ENCODE measurements around the gene BRSK2.
"Not testable (repeated sequence)": the region's sequence is repeated elsewhere in the genome, so short reads cannot be mapped to it uniquely, and the experiment has no call there.

DNA sequence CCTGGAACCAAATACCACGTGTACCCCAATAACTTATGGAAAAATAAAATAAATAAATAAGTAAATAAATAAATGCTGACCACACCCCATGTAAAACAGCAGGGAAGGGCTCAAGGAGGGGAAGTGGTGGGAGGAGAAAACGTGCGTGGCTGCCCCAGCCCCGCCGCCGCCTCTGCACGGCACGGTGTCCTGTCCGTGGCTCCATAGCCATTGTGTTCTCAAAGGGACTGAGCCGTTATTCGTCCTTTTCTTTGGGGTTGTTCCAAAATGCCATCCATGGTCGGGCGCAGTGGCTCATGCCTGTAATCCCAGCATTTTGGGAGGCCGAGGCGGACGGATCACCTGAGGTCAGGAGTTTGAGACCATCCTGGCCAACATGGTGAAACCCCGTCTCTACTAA is 30.8 kb upstream of the BRSK2 start:
- not testable (repeated sequence) for TF ChIP-seq EZH2 (IDR thresholded peaks at IDR 0.05; ENCODE audit: low read length, unreplicated experiment)
- TF ChIP-seq, protein P1, sequence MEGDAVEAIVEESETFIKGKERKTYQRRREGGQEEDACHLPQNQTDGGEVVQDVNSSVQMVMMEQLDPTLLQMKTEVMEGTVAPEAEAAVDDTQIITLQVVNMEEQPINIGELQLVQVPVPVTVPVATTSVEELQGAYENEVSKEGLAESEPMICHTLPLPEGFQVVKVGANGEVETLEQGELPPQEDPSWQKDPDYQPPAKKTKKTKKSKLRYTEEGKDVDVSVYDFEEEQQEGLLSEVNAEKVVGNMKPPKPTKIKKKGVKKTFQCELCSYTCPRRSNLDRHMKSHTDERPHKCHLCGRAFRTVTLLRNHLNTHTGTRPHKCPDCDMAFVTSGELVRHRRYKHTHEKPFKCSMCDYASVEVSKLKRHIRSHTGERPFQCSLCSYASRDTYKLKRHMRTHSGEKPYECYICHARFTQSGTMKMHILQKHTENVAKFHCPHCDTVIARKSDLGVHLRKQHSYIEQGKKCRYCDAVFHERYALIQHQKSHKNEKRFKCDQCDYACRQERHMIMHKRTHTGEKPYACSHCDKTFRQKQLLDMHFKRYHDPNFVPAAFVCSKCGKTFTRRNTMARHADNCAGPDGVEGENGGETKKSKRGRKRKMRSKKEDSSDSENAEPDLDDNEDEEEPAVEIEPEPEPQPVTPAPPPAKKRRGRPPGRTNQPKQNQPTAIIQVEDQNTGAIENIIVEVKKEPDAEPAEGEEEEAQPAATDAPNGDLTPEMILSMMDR (conservative IDR thresholded peaks at IDR 0.05; ENCODE audit: low read depth, low read length), result not testable (repeated sequence)
